ENCODE data around the gene UTP15. TPM values are rescaled to one million over a fixed set of nuclear protein-coding genes. Genes with fewer than 3 reads are reported as not detected.

The UTP15 gene
- total and polyA plus RNA-seq, 4 donors, result 4.4 to 22.1 (median 12.3) TPM

DNA sequence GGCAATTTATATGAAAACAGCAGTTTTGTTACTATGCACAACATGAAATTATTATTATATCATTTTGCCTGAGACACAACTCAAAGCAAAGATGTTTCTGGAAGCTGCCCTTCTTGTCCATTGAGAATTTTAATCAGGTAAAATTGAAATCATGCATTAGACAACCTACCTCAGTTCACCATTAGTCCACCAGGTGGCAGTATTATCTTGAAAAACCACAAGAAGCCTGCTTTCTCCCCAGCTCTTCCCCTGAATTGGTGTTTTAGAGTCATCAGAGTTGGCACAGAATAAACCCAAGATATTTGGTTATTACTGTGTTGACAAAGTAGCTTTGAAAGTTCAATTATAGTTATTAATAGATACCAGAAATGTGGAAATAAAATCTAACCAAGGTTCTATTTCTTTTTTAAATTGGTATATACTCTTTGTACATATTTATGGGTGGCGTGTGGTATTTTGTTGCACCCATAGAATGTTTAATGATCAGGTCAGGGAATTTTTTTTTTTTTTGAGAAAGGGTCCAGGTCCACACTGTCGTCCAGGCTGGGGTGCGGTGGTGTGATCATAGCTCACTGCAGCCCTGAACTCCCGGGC, 25.7 kb downstream of the UTP15 start:
- Histone ChIP-seq H3K27me3 (ENCODE audit: control insufficient read depth in 3 of 3, insufficient read depth in 3 of 3, low read length in 2 of 3) (no peaks in the 10 kb centered on the region), H3K9ac (ENCODE audit: insufficient read depth in 1 of 2, low read length in 2 of 2) (no peak overlapping the region), H3K9me3 (ENCODE audit: control insufficient read depth in 4 of 4, insufficient read depth in 3 of 4, low read length in 3 of 4) (no peaks in the 10 kb centered on the region), H3K4me3 (no peak overlapping the region), H3K4me1 (ENCODE audit: control insufficient read depth in 5 of 5, insufficient read depth in 5 of 5, low read length in 5 of 5) (no peaks in the 10 kb centered on the region), H3K27ac (ENCODE audit: low read depth in 1 of 2, low read length in 1 of 2) (no peak overlapping the region), H3K36me3 (ENCODE audit: control insufficient read depth in 4 of 4, insufficient read depth in 4 of 4, low read length in 4 of 4) (no peaks in the 10 kb centered on the region)
- DNase-seq (peak; percentile 34 to 87 (median 83)), ATAC-seq (ENCODE audit: insufficient read depth, low FRiP score) (peak; percentile 85)
- TF ChIP-seq, protein P1, sequence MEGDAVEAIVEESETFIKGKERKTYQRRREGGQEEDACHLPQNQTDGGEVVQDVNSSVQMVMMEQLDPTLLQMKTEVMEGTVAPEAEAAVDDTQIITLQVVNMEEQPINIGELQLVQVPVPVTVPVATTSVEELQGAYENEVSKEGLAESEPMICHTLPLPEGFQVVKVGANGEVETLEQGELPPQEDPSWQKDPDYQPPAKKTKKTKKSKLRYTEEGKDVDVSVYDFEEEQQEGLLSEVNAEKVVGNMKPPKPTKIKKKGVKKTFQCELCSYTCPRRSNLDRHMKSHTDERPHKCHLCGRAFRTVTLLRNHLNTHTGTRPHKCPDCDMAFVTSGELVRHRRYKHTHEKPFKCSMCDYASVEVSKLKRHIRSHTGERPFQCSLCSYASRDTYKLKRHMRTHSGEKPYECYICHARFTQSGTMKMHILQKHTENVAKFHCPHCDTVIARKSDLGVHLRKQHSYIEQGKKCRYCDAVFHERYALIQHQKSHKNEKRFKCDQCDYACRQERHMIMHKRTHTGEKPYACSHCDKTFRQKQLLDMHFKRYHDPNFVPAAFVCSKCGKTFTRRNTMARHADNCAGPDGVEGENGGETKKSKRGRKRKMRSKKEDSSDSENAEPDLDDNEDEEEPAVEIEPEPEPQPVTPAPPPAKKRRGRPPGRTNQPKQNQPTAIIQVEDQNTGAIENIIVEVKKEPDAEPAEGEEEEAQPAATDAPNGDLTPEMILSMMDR (IDR thresholded peaks at IDR 0.05; ENCODE audit: control extremely low read depth, extremely low read depth), result peak; percentile 81
- WGBS, 2 donors, result 57 to 62% methylated on average over 4 of the region's 4 CpGs

GRCh38 chr5:73591698-73592501, 26.4 kb downstream of the UTP15 start:
- Histone ChIP-seq H3K9me3 (ENCODE audit: control insufficient read depth in 4 of 4, insufficient read depth in 3 of 4, low read length in 3 of 4) (no peaks in the 10 kb centered on the region), H3K4me1 (ENCODE audit: control insufficient read depth in 5 of 5, insufficient read depth in 5 of 5, low read length in 5 of 5) (no peaks in the 10 kb centered on the region), H3K27ac (ENCODE audit: low read depth in 1 of 2, low read length in 1 of 2) (no peak overlapping the region), H3K36me3 (ENCODE audit: control insufficient read depth in 4 of 4, insufficient read depth in 4 of 4, low read length in 4 of 4) (no peaks in the 10 kb centered on the region), H3K9ac (ENCODE audit: insufficient read depth in 1 of 2, low read length in 2 of 2) (no peak overlapping the region), H3K4me3 (no peak overlapping the region), H3K27me3 (ENCODE audit: control insufficient read depth in 3 of 3, insufficient read depth in 3 of 3, low read length in 2 of 3) (no peaks in the 10 kb centered on the region)
- WGBS, 2 donors, result 60 to 70% methylated on average over 4 of the region's 4 CpGs
- ATAC-seq (ENCODE audit: insufficient read depth, low FRiP score), result no peak
- TF ChIP-seq, protein P1 (IDR thresholded peaks at IDR 0.05; ENCODE audit: control extremely low read depth, extremely low read depth), result no peak
- no peak for DNase-seq

DNA sequence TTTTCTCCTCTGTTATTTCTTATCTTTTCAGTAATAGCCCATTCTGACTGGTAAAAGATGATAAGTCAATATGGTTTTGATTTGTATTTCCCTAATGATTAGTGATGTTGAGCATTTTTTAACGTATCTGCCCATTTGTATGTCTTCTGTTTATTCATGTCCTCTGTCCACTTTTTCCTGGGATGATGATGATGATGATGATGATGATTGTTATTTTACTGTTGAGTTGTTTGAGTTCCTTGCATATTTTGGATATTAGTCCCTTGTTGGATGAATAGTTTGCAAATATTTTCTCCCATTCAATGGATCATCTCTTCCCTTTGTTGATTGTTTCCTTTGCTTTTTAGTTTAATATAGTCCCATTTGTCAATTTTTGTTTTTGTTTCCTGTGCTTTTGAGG, 27.0 kb downstream of the UTP15 start:
- Histone ChIP-seq H3K27me3 (ENCODE audit: control insufficient read depth in 3 of 3, insufficient read depth in 3 of 3, low read length in 2 of 3) (no peaks in the 10 kb centered on the region), H3K4me3 (no peak overlapping the region), H3K4me1 (ENCODE audit: control insufficient read depth in 5 of 5, insufficient read depth in 5 of 5, low read length in 5 of 5) (no peaks in the 10 kb centered on the region)

More for the DNA sequence above, 27.0 kb downstream of the UTP15 start:
- no peaks in the 10 kb centered on the region for H3K9me3 ChIP-seq (ENCODE audit: control insufficient read depth in 4 of 4, insufficient read depth in 3 of 4, low read length in 3 of 4)
- DNase-seq (no peak), ATAC-seq (ENCODE audit: insufficient read depth, low FRiP score) (no peak)
- no peak overlapping the region for H3K9ac ChIP-seq (ENCODE audit: insufficient read depth in 1 of 2, low read length in 2 of 2)
- no peak overlapping the region for H3K27ac ChIP-seq (ENCODE audit: low read depth in 1 of 2, low read length in 1 of 2)
- 61 to 67% methylated on average over 1 of the region's 1 CpG for WGBS, 2 donors
- H3K36me3 ChIP-seq (ENCODE audit: control insufficient read depth in 4 of 4, insufficient read depth in 4 of 4, low read length in 4 of 4), result no peaks in the 10 kb centered on the region
- TF ChIP-seq, protein P1 (IDR thresholded peaks at IDR 0.05; ENCODE audit: control extremely low read depth, extremely low read depth), result no peak

Data from lung (tissue), 12 donors.